Gastroesophageal sphincter (tissue), 4 donors: Measurements from ENCODE around the gene PLCH1. TPM values are rescaled to one million over a fixed set of nuclear protein-coding genes. Genes with fewer than 3 reads are reported as not detected.

Experiments
- ATAC-seq: fragments of 150-250 bp; one replicate; pipeline ENCODE4 v1.9.1; 2016; ENCODE audit warnings: mild to moderate bottlenecking, moderate library complexity
- H3K27ac ChIP-seq, 4 donors: fragments of 200-600 bp; sonication (generic) in 3 of 4; 1 replicate in 3 of 4; 2 replicates in 1 of 4; pipeline ENCODE4 v1.5.1; 2016 to 2019
- H3K27me3 ChIP-seq: fragments of 200-600 bp; sonication (generic); one replicate; pipeline ENCODE4 v1.5.1; 2019
- H3K36me3 ChIP-seq, 2 donors: fragments of 200-600 bp; sonication (generic); one replicate each; pipeline ENCODE4 v1.5.1; 2019; ENCODE audit warnings: control low read depth in 1 of 2
- H3K4me1 ChIP-seq, 3 donors: fragments of 200-600 bp; sonication (generic); 1 replicate in 2 of 3; 2 replicates in 1 of 3; pipeline ENCODE4 v1.5.1; 2016 to 2019; ENCODE audit warnings: control low read depth in 2 of 3
- H3K4me3 ChIP-seq, 2 donors: fragments of 200-600 bp; sonication (generic); one replicate each; pipeline ENCODE4 v1.5.1; 2019; ENCODE audit warnings: mild to moderate bottlenecking in 1 of 2, moderate library complexity in 1 of 2
- H3K9me3 ChIP-seq, 3 donors: fragments of 200-600 bp; sonication (generic); one replicate each; pipeline ENCODE4 v1.5.1; 2017 to 2019; ENCODE audit warnings: control low read depth in 2 of 3
- CTCF ChIP-seq, 4 experiments: fragments of 200-600 bp in 2 of 4; fragments of 450-650 bp in 2 of 4; sonication (generic) in 1 of 4; IDR thresholded peaks; one replicate each; pipeline ENCODE4 v1.5.1; 2017 to 2019; ENCODE audit warnings: antibody characterized with exemption in 4 of 4, mild to moderate bottlenecking in 2 of 4, moderate library complexity in 2 of 4
- EP300 ChIP-seq: sonication (generic); formaldehyde crosslinking; IDR thresholded peaks from one replicate; pipeline ENCODE4 v1.6.1; 2017; ENCODE audit warnings: antibody characterized with exemption, mild to moderate bottlenecking
- POLR2A ChIP-seq, 2 donors: fragments of 450-650 bp; IDR thresholded peaks; one replicate each; pipeline ENCODE4 v1.6.1; 2017; ENCODE audit warnings: antibody characterized with exemption in 2 of 2, mild to moderate bottlenecking in 2 of 2, moderate library complexity in 1 of 2
- POLR2AphosphoS5 ChIP-seq: sonication (generic); formaldehyde crosslinking; IDR thresholded peaks from one replicate; pipeline ENCODE4 v1.6.1; 2017; ENCODE audit warnings: antibody characterized with exemption
- WGBS, 2 donors: methylation state at CpG; one replicate each; pipeline ENCODE4 v1.1.5; 2018; ENCODE audit warnings: low coverage in 1 of 2; 5-methylcytosine and 5-hydroxymethylcytosine counted together
- total RNA-seq, 4 donors: library from RNA; depleted of rRNA; stranded (reverse); fragments of >200 nt; gene quantifications; one replicate each; pipeline ENCODE4 v1.1.0, GENCODE V29; 2016

PLCH1 gene
- total RNA-seq, 4 donors from 2014 or later: 0.16 to 0.40 (median 0.35) TPM

GRCh38 chr3:155704771-155705559, 39.9 kb downstream of the PLCH1 start:
- WGBS, 2 donors: 59 to 81% methylated on average over 4 of the region's 4 CpGs
- no peak overlapping the region for H3K4me3 ChIP-seq
- no peaks in the 10 kb centered on the region for H3K9me3 ChIP-seq
- peak overlapping the region in 2 of 4 donors; percentile 2 to 29 for H3K27ac ChIP-seq
- no peaks in the 10 kb centered on the region for H3K27me3 ChIP-seq
- no peak for ATAC-seq
- no peaks in the 10 kb centered on the region for H3K4me1 ChIP-seq
- H3K36me3 ChIP-seq: no peaks in the 10 kb centered on the region
- no peak for TF ChIP-seq EP300
- no peak for TF ChIP-seq POLR2AphosphoS5
- TF ChIP-seq POLR2A (IDR thresholded peaks at IDR 0.05): no peak
- TF ChIP-seq CTCF (IDR thresholded peaks at IDR 0.05): no peak

- no peak for TF ChIP-seq POLR2AphosphoS5
- no peak for TF ChIP-seq POLR2A (IDR thresholded peaks at IDR 0.05)
- no peak for TF ChIP-seq EP300
- TF ChIP-seq CTCF (IDR thresholded peaks at IDR 0.05): no peak
- 69 to 83% methylated on average over 3 to 5 of the region's 6 CpGs for WGBS, 2 donors
- H3K9me3 ChIP-seq: no peaks in the 10 kb centered on the region
- no peak overlapping the region for H3K4me3 ChIP-seq
- H3K36me3 ChIP-seq: no peaks in the 10 kb centered on the region
- H3K27ac ChIP-seq: peak overlapping the region in 2 of 4 donors; percentile 2 to 29
- ATAC-seq: no peak
- no peaks in the 10 kb centered on the region for H3K27me3 ChIP-seq
- no peaks in the 10 kb centered on the region for H3K4me1 ChIP-seq
Observed at GRCh38 chr3:155704061-155704460, 40.8 kb downstream of the PLCH1 start.

GRCh38 chr3:155702745-155703591, 41.9 kb downstream of the PLCH1 start:
- no peak for ATAC-seq
- WGBS, 2 donors: 45 to 55% methylated on average over 6 of the region's 6 CpGs
- H3K27me3 ChIP-seq: no peaks in the 10 kb centered on the region
- no peaks in the 10 kb centered on the region for H3K4me1 ChIP-seq
- H3K4me3 ChIP-seq: no peak overlapping the region
- H3K36me3 ChIP-seq: no peaks in the 10 kb centered on the region
- TF ChIP-seq POLR2A (IDR thresholded peaks at IDR 0.05) (no peak), CTCF (IDR thresholded peaks at IDR 0.05) (no peak), EP300 (no peak), POLR2AphosphoS5 (no peak)
- H3K9me3 ChIP-seq: no peaks in the 10 kb centered on the region
- peak overlapping the region in 1 of 4 donors; percentile 2 for H3K27ac ChIP-seq

- Histone ChIP-seq H3K27me3 (no peaks in the 10 kb centered on the region), H3K4me3 (no peak overlapping the region), H3K9me3 (no peaks in the 10 kb centered on the region), H3K36me3 (no peaks in the 10 kb centered on the region), H3K27ac (peak overlapping the region in 1 of 4 donors; percentile 2), H3K4me1 (no peaks in the 10 kb centered on the region)
- peak; percentile 54 for ATAC-seq
- WGBS, 2 donors: 12 to 28% methylated on average over 4 to 5 of the region's 5 CpGs
- TF ChIP-seq CTCF (IDR thresholded peaks at IDR 0.05): peak; percentile 56 to 73 (median 67)
- no peak for TF ChIP-seq POLR2AphosphoS5
- TF ChIP-seq POLR2A (IDR thresholded peaks at IDR 0.05): no peak
- no peak for TF ChIP-seq EP300
Observed at GRCh38 chr3:155701882-155702465, 42.9 kb downstream of the PLCH1 start.
